ENCODE results near the gene TRMT2B.
"Not testable (repeated sequence)": the region's sequence is repeated elsewhere in the genome, so short reads cannot be mapped to it uniquely, and the experiment has no call there.

Gene TRMT2B

DNA sequence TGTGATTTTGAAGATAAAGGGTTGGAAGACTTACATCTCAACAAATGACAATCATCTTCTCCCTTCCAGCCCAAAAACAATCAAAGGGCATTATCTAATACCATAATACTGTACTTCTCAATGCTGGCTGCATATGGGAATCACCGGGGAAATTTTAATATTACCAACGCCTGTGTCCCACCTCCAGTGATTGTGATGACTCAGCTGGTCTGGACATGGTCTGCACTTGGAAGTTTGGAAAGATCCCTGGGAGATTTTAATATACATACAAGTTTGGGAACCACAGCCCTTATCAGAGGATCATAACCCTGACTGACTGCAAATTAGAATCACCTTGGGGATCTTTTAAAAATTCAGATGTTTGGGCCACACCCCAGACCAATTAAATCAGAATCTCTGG is 52.5 kb downstream of the TRMT2B start:
- no peak for DNase-seq

DNA sequence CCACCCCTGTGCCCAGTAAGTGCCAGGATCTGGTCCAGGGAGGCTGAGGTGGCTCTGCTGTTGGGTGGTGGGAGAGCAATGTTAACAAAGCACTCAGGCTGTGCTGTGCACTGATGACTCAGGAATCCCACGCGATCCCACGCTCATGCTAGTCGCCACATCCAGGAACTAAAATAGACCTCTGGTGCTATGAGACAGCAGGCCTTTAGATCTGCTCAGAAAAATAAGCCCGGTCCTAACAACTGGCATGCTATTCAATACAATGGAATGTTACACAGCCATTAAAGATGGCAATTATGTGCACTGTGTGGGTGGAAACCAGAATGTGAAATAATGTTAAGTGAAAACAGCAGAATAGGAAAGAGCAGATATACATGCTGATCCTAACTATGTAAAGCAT is 56.4 kb downstream of the TRMT2B start:
- DNase-seq: no peak

DNA sequence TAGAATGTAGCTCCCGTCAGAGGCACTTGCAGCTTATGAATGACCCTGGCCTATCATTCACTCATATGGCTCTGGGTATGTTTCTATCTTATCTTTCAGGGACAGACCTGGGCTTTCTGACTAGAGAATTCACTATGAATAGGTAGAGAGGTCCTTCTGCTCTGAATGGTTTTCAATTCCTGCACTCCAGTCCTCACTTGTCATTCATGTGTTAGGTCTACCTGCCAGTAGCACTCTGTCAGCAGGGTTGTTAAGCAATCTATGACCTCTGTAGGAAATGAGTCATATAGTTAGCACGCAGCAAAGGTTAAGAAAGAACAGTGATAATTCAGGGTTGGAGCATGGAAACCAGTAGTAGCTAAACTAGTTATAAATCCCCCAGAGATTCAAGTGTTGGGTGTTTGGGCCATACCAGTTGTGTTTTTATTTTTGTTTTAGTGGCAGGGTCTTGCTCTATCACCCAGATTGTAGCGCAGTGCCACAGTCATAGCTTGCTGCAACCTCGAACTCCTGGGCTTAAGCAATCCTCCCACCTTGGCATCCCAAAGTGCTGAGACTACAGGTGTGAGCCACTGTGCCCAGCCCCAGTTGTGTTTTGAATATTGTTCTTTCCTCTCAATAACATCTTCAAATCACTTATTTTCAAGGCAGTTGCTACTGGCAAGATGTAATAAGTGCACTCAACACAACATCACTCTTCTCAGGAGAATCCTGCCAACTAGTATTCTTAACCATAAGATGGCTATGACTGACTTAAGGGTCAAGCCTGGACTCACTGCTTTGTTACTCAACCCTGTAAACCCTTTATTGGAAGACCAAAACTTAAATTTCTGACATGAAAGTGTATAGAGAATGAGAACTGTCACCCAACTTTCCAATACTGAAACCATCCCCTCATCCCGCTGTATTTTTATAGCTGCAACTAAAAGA is 57.3 kb downstream of the TRMT2B start:
- no peak for DNase-seq

DNA sequence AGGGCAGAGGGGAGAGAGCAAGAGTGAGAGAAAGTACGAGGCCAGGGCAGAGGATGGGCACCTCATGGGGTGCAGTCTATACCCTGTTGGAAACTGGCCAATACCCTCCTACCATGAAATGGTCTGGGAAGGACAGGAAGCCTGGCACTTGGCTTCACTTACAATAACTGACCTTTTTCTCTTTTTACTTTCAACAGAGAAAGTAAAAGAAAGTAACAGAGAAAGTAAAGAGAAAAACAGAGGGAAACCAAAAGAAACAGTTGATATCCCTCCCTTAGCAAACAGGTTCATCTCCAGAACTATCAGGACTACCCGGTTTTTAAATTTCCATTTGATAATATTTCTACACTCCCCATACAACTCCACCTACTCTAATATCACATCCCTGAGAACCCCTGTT is 61.8 kb downstream of the TRMT2B start:
- no peak for DNase-seq

DNA sequence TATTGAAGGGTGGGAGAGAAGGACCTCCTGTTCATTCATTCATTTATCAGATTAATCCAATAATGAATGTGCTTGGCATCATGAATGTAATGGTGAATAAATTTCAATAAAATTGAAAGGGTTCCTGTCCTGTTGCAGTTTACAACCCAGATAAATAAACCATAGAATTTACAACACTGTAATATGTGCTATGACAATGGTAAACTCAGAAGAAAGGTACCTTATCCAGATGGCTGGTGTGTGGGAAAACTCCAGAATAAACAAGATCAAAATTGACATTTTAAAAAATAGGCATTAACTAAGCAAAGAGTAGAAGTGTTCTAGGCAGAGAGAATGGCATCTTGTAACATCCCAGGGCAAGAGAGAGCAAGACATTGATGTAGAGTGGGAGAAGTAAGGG is 67.1 kb downstream of the TRMT2B start:
- no peak for DNase-seq

DNA sequence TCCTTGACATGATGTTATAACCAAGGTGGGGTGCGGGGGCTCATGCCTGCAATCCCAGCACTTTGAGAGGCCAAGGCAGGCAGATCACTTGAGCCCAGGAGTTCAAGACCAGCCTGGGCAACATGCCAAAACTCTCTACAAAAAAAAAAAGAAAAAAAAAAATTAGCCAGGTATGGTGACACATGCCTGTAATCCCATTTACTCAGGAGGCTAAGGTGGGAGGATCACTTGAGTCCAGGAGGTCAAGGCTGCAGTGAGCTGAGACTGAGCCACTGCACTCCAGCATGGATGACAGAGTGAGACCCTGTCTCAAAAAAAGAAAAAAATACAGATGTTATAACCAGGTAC is 70.4 kb downstream of the TRMT2B start:
- not testable (repeated sequence) for DNase-seq

DNA sequence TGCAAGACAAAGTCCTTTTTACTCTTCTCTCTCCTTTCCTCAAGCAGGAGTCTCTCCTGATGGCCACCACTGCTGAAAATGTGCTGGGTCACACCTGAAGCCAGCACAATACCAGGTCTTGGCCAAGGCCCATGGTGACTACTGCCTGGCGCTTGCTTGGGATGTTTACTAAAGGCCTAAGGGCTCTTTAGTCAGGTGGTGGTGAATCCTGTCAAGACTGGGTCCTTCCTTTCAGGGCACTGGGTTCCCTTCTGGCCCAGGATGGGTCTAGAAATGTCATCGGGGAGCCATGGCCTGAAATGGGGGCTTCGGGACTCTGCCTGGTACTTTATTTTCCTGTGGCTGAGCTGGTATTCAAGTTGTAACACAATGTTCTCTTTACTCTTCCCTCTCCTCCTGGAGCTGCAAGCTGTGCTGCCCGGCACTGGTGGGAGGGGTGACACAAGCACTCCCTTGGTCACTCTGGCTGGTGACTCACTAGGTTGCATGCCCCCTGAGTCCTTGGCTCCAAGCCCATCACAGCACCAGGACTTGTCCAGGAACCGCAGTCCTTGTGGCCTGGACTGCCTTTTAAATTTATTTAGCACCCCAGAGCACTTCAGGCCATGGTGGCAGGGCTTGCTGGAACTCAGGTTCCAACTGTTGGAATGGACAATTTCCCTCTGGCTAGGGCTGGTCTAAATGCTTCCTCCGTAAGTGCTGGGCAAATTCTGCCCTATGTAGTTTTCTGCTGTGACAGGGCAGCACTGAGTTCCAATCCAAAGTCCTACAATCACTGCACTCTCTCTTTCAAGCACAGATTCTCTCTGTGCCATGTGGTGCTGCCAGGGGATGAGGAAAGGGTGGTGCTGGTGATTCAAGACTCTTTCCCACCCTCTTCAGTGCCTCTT is 71.1 kb downstream of the TRMT2B start:
- DNase-seq: no peak

DNA sequence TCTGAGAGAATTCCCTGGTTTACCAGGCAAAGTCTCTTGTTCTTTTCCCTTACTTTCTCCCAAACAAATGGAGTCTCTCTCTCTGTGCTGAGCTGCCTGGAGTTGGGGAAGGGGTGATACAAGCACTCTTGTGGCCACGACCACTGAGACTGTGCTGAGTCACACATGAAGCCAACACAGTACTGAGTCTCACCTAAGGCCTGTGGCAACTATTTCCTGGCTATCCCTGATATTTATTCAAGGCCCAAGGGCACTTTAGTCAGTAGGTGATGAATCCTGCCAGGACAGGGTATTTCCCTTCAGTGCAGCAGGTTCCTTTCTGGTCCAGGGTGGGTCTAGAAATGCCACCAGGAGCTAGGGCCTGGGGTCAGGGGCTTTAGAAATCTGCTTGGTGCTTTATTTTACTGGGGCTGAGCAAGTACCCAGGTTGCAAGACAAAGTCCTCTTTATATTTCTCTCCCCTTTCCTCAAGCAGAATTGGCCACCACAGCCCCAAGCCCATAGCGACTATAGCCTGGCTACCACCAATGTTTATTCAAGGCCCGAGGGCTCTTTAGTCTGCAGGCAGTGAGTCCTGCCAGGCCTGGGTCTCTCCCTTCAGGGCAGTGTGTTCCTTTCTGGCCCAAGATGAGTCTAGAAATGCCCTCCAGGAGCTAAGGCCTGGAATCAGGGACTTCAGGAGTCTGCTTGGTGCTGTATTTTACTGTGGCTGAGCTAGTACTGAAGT is 71.9 kb downstream of the TRMT2B start:
- no peak for DNase-seq

DNA sequence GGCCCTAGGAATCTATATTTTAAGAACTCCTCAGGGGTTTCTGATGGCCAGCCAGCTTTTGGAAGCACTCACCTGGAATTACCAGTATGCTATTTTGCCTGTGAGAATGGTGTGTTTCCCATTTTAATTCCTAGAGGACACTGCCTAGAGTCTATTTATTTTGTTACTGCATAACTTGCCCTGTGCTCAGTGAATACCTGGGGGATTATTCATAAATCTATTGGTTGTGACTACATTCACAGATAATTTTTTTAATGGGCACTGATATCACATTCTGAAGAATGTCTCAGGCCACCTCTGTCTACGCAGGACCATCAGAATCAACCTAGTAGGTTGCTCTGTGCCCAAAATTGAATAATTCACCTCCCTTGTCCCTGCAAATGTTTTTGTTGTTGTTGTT is 75.7 kb downstream of the TRMT2B start:
- no peak for DNase-seq

DNA sequence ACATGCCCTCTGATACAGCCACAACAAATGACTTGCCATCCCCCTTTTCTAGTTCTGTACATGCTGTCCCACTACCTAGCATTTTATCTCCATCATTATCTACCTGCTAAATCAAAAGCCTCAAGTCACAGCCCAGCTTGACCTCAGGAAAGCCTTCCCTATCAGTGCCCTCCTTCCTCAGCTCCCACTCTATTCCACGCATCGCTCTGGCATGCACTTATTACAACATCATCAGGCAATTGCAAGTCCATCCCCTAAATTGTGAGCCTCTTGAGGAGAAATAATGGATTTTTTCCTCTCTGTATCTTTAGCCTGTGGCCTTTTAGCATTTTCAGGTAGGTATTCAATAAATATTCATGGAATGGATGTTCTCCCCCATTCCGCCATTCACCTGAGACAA is 76.7 kb downstream of the TRMT2B start:
- DNase-seq: no peak

DNA sequence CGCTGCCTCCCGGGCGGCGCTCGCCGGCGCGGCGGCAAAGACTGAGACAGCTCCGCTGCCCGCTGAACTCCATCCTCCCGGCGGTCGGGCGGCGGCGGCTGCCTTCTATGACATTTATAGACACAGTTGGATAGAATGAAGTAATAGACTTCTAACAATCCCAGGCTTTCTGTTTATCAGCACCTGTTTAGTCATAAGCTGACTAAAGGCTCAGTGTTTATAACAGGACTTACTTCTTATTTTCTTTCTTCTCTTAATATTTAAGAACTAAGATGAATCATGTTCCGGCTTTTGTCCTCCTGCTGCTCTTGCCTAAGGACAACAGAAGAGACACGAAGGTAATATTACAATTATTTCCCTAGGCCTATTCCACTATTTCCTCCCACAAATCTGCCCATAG is 78.5 kb downstream of the TRMT2B start:
- no peak for DNase-seq

DNA sequence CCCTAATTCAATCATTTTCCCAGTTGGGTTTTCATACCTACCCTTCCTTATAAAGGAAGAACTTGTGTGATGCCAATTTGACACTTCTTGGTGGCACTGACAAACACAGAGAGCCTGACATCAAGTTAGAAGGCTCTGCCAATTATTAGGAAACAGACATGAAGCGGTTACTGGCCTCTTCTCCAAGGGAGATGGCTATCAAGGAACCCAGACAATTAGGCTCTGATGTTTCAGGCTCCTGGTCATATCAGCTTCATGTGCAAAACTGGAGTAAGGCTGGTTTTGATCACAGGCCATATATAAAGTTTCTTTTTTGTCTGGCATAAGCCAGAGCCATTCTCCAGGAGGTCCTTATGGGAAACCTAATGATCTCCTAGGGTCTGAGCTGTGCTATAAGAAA is 82.0 kb downstream of the TRMT2B start:
- DNase-seq: no peak

DNA sequence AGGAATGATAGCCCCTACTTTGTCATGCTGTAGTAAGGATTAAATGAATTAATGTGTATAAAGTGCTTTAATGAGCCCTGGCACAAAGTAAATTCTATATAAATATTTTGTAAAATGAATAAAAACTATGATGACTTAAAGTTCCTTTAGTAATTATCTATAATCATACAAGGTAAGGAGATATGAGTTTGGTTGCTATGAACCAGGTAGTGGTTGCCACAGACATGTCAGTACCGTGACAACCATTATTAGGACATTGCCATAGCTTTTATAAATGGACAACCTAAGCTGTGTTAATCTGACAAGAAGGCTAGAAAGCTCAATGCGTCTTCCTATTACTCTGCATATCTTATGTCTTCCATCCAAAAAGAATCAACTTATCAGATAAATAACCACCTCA is 82.5 kb downstream of the TRMT2B start, which contains the start of gene ARL13A:
Gene ARL13A, plus strand, starts transcription at position 301 of the 400 bp plus-strand sequence. CDS start 3,982 bp downstream, outside the sequence.
- no peak for DNase-seq

DNA sequence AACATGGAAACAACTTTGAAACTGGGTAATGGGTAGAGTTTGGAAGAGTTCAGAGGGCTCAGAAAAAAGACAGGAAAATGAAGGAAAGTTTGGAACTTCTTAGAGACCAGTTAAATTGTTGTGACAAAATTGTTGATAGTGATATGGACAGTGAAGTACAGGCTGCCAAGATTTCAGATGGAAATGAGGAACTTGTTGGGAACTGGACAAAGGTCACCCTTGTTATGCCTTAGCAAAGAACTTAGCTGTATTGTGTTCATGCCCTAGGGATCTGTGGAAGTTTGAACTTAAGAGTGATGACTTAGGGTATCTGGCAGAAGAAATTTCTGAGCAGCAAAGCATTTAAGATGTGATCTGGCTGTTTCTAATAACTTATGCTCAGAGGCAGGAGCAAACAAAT is 87.5 kb downstream of the TRMT2B start:
- no peak for DNase-seq

DNA sequence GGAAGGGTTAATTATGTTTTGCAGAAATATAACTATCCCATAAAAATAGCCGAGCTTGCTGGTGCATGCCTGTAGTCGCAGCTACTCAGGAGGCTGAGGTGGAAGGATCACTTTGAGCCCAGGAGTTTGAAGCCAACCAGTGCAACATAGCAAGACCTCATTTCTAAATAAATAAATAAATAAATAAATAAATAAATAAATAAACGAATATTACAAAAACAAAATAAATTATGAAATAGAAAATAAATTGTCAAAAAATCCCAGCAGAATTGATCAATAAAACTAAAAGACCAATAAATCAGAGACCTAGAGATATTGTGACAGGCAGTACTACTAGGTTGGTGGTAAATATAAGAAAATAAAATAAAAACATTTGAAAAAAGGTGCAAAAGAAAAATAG is 89.1 kb downstream of the TRMT2B start:
- DNase-seq: no peak

Measured in COR-L47 (cell line).